ENCODE data around the gene EMILIN3.

EMILIN3 gene

DNA sequence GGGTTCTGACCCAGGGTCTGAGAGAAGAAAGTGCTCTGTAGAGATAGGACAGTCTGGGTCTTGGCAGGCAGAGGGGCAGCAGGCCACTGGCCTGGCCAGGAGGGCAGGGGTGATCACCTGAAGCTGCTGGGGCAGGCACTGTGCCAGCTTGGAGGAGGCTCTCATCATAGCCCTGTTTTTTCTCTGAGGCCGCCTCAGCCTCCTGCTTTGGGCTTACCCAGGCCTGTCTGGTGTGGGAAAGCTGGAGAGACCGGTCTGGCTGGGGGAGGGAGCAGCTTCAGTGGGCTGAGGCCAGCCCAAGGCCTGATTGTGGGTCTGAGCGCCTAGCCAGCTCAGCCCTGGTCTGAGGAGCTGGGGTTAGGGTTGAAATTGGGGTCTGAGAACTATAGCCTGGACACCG is 22.1 kb downstream of the EMILIN3 start:
- no peak for DNase-seq

DNA sequence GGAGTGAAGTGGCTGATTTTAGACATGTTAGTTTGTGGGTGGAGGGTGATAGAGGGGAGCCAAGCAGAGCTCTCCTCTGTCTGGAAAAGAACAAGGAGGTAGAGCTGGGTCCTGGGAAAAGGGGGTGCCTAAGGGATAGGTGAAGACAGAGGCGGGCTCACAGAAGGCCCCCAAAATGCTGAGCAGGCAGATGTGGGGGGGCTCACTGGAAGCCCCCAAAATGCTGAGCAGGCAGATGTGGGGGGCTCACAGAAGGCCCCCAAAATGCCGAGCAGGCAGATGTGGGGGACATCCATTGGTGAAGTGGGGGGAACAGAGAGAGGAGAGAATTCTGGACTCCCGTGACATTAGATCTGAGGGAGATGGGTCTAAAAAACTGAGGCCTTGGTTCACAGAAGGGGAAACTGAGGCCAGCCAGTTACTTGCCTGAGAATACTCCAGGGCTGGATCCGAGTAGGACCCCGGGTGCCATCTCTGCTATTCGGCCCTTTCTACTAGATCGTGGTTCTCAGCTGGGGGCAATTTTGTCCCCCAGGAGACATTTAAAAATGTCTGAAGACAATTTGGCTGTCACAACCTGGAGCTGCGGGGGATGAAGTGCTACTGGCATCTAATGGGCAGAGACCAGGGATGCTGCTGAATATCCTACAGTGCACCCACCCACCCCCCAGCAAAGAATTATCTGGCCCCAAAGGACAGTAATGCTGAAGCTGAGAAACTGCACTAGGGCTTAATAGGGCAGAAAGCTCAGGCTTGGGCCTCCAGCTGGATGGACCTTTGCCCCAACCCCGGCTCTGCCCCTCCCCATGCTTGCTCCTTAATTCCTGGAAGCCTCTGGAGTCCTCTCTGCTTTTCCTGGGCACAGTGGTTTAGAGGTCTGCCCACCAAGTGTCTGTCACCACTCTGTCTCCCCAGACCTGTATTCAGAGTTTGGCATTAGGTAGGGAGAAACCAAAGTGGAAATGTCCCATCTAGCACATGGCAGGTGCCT is 23.8 kb downstream of the EMILIN3 start:
- no peak for DNase-seq

DNA sequence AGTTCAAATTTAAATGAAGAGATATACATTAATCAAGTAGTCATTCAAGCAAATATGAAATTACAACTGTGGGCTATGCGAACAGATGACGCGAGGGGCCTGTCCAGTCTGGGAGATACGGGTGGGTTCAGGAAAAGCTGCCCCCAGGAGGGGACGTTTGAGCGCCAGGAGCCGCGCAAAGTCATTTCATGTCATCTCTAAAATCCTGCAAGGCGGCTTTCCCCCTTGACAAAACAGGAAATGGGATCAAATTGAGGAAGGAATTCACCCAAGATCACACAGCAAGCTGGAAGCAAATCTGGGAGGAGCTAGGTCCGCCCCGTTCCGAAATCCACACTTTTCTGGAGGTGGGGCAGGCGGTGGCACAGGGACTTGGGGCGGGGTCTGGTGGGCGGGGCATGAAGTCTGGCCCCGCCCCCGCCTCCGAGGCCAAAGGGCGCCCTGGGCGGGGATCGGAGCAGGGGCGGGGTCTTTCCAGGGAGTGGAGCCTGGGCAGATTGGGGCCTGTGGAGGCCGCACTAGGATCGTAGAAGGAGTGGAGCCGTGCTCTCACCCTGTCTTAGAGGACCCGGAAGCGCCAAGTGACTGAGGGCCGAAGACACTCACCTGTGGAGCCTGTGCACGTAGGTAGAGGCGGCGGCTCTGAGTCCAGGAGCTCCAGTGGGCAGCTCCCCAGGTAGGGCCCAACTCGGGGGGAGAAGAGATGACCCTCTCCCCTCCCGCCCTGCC is 26.1 kb downstream of the EMILIN3 start, which contains the start of gene LPIN3:
Gene LPIN3 (plus strand): TSS at position 495 of the 729 bp plus-strand sequence. CDS start 4,983 bp downstream, outside the sequence.
- peak; percentile 18 for DNase-seq

DNA sequence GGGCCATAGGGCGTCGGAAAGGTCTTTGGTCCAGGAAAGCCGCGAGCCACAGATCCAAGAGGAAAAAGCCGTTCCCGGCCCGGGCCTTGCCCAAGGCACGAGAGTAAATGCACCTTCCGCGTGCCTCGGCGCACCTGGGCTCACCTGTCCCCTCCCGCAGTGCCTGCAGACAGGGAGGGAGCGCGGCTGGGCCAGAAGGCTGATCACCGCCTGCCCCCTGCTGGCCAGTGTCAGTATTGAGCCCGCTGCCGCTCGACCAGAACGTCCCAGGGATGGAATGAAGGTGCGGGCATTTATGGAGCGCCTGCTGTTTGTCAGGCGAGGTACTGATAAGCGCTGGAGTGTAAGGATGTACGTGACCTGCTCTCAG is 26.7 kb downstream of the EMILIN3 start:
- peak; percentile 71 for DNase-seq

DNA sequence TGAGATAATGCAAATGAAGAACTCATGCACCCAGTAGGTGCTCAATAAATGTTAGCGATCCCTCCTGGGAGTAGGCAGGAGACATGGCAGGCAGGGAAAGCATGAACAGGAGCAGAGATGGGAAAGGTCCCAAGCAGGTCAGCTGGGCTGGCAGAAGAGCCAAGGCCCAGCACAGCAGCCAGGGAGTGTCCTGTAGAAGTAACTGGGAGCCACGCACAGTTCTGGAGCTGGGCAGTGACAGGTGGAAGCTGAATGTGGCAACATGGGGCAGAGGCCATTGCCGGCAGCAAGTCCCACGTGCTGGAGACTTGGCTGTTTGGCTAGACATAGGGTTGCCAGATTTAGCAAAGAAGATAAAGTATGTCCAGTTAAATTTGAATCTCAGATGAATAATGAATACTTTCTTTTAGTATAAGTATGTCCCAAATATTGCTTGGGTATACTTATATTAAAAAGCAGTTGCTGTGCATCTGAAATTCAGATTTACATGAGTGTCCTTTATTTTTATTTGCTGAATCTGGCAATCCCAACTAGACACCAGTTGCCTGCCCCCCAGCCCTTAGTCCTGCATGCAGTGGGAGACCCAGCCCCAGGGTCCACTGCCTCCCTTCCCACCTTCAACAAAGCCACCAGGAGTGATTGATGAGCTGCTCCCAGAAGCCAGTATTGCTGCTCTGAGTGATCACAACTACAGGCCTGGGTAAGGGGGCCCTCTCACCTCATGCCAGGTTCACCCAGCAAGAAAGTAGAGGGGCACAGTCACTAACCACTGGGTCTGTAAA is 29.7 kb downstream of the EMILIN3 start:
- no peak for DNase-seq

DNA sequence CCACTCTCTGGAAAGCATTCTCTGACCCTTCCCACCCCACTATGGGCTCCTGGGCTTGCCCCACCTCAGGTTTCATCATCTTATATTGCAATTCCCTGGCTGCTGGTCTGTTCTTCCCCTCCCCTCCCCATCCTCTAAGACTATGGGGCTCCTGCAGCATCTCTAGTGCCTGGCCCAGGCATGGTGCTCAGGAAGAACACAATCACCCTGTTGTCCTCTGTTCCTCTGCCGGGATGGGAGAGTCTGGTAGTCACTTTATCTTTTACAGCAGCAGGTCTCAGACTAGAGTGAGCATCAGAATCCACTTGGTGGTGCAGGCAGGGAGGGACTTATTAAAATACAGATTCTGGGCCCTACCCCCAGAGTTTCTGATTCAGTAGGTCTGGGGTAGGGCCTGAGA is 31.0 kb downstream of the EMILIN3 start:
- no peak for DNase-seq

DNA sequence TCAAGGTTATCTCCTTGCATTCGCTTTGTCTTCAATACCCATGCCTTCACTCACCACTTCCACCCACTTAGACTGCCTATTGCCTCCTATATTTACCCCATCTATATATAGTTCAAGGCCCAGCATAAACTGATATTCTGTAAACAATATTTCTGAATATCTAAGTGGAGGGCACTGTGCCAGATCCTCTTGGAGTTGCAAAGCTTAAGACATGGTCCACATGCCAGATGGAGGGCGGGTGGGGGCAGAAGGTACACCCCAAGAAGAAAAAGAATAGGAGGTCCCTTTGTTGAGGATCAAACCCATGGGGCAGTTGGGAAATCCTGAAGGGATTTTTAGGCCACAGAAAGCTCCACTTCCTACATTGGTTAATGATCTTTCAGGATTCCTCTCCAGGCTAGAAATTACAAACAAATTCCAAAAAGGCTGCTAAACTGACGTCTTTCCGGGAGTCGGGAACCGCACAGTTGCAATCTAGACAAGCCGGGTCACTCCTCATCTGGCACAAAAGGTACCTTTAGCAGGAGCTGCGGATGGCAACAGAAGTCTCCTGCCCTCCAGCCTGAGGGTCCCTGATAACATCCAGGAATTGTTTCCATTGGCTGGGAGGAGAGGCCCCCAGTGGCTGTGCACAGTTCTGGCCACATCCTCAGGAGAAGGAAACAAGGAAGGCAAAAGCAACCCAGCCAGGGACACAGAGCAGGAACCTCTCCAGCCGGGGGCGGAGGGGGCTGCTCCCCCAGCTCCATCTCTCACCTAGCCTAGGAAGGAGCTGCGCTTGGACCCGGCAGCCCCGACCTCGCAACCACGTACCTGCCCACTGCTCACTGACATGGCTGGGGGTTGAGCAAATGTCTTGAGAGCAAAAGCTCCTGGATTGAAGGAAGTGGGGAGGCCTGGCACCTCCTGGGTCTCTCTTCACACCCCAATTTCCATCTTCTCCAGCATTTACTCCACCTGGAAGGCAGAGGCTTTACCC is 31.9 kb downstream of the EMILIN3 start:
- no peak for DNase-seq

DNA sequence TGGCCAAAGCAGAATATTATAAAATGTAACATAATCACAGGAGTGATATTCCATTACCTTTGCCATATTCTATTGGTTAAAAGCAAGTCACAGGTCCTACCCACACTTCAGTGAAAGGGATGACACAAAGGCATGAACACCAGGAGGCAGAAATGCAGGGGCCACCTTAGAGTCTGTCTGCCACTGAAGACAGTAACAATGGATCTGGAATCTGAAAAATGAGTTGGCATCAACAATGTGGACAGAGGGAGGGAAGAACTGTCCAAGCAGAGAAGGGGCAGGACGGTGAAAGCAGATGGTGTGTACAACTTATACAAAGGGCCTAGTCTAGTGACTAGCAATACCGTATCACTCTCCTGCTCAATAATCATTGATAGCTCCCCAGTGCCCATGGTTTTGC is 32.6 kb downstream of the EMILIN3 start:
- DNase-seq, result no peak

DNA sequence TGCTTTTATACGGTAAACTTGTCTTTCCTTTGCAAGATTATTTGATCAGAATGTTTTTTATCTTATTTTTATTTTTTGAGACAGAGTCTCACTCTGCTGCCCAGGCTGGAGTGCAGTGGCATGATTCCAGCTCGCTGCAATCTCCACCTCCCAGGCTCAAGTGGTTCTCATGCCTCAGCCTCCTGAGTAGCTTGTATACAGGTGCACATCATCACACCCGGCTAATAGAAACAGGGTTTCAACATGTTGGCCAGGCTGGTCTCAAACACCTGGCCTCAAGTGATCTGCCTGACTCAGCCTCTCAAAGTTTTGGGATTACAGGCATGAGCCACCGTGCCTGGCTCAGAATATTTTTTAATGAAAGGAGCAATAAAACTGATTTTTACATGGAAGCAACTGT is 34.9 kb downstream of the EMILIN3 start:
- DNase-seq, result no peak

DNA sequence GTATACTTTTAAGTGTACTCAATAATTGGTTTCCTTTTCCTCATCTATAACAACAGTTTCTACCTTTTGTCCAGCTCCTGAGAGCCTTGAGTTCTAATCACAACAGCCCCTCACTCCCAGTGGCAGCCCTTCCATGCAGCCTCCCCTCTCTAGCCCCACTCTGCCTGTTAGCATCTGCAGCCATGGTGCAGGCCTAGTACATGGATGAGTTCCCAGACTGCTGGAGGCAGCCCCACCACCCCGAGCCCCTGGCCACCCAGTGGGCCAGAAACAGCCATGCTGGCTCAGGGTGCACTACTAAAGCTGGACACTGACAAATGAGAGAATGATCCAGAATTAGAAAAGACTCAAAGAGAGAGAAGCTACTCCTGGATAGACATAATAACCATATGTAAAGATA is 35.7 kb downstream of the EMILIN3 start:
- DNase-seq, result no peak

DNA sequence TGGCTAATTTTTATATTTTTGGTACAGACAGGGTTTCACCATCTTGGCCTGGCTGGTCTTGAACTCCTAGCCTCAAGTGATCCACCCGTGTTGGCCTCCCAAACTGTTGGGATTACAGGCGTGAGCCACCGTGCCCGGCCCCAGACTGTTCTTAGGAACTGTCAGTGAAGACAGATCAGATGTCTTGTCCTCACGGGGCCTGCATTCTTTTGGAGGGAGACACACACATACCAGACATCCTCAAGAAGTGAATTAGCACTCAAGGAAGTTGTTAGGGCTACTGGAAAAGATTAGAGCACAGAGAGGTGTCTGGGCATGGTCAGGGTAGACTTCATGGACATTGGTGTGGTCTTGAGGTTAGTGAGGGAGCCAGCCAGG is 36.3 kb downstream of the EMILIN3 start:
- no peak for DNase-seq

DNA sequence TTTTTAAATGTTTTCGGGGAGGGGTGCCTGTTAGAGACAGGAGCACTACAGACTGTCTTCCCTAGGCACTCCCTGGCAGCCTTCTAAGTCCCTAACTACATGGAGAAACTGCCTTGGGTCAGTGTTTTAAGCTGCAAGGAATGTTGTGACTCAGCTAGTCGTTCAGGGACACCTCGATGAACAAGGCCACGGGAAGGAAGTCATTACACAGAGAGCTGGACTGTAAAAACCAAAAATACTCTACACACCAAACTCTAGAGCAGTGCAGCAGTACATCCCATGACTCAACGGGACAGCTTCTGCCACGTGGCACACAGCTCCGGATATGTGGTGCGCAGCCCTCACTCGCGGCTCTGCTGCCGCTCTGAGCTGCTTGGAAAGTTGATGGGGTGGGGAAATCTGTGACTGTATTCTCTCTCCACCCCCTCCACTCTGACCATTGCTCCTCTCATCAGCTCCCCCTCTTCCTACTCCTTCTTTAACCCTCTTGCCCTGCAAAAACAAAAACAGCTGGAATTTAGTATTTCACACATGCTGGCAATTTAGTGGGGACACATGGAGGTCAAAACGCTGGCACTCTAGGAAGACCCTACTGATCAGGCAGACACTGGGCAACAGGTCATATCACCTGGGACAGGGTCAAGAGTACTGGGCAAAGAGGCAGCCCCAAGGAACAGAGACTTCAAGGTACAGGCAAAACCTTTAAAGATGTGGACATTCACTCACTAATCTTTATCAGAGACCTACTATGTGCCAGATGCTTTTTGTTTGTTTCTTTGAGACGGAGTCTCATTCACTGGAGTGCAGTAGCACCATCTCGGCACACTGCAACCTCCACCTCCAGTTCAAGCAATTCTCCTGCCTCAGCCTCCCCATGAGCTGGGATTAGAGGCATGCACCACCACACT is 36.9 kb downstream of the EMILIN3 start:
- DNase-seq, result peak; percentile 59

DNA sequence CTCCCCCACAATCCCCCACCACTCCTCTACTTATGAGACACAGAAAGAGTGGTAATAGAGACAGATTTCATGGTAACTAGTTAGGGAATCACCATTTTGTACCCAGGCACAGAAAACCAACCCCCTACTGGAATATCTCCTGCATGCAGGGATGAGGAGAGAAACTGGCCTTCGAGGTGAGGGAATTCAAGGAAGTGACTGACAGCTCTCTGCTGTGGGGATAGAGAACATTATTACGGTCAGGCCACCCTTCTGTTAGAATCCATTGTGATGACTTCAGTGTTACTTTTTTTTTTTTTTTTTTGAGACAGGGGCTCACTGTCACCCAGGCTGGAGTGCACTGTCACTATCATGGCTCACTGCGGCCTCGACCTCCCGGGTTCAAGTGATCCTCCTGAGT is 39.4 kb downstream of the EMILIN3 start:
- DNase-seq, result no peak

DNA sequence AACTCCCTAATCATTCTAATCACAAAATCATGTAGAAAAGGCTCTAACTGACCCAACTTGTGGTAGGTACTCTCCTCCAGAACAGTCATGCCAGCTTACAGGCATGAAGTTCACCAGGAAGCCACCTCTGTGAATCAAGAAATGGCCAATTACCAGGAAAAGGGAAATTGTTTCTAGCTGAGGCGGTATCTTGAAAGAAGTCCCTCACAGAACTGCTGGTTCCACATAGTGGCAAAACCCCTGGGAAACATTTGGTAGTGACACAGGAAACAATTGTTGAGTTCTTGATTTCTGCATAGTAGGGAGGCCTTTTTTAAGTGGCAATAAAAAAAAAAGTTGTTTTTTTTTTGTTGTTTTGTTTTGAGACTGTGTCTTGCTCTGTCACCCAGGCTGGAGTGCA is 45.6 kb downstream of the EMILIN3 start:
- DNase-seq, result no peak

DNA sequence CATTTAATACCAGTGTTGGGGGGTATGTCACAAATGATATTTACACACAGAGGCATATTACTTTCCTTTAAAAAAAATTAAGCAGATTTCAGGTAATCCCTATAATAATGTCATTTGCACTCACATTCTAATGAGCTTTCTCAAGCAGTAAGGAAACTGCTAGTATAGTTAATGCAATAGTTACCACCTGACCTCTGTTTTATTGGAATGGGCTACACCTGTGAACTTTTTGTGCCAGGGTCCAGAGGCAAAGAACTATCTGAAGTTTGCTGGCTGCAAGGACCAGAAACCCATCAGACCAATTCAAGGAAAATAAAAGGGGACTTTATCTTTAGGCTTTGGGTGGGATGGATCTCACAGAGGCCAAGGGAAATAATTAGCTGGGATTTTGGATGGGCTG is 46.2 kb downstream of the EMILIN3 start:
- no peak for DNase-seq

DNA sequence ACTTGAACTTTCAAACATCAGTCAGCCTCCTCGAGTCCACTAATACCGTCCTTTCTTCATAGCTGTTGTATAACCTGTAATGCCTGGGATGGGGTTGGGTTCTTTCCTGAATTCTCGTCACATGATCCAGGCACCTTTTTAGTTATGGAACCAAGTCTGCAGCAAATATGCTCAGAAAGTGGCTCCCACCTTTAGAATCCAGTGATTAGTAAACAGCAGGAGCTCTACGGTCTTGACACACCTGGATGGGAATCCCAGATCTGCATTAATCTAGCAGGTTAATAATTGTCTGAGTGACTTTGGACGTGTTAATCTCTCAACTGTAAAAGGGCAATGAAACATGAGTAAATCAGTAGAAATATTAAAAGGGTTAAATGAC is 48.4 kb downstream of the EMILIN3 start:
- DNase-seq, result no peak

DNA sequence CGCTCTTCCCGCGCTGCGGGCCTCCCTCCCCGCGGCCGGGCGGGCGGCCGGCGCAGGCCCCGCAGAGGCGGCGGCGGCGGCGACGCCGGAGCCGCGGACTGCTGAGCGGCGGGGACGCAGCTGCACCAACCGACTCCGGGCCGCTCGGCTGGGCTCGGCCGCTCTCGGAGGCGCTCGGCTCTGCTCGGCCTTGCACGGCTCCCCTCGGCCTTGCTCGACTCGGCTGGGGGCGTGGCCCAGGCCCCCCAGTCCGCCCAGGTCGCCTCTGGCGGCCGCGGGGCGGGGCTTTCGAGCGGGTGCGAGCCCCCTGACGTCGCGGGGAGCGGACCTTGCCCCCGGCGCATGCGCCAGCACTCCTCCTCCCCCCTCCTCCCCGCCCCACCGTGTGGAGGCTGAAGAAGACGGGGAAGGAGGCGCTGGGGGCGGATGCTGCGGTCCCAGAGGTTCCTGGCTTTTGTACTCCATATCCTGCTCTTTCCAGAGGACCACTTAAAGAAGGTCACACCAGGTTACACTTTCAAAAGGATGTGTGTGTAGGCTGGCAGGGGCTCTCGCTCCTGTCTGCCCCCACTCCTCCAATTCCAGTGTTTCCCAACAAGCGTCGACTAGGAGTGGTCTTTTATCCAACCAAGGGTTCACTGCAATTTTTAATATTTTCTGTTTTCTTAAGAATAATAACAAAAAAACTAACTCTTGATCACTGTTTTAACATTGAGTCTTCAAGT is 48.9 kb downstream of the EMILIN3 start, which contains the start of gene ZHX3:
Gene ZHX3 (minus strand): TSS at position 186 of the 725 bp plus-strand sequence. CDS start 112,815 bp downstream, outside the sequence.
- DNase-seq, result peak; percentile 95

DNA sequence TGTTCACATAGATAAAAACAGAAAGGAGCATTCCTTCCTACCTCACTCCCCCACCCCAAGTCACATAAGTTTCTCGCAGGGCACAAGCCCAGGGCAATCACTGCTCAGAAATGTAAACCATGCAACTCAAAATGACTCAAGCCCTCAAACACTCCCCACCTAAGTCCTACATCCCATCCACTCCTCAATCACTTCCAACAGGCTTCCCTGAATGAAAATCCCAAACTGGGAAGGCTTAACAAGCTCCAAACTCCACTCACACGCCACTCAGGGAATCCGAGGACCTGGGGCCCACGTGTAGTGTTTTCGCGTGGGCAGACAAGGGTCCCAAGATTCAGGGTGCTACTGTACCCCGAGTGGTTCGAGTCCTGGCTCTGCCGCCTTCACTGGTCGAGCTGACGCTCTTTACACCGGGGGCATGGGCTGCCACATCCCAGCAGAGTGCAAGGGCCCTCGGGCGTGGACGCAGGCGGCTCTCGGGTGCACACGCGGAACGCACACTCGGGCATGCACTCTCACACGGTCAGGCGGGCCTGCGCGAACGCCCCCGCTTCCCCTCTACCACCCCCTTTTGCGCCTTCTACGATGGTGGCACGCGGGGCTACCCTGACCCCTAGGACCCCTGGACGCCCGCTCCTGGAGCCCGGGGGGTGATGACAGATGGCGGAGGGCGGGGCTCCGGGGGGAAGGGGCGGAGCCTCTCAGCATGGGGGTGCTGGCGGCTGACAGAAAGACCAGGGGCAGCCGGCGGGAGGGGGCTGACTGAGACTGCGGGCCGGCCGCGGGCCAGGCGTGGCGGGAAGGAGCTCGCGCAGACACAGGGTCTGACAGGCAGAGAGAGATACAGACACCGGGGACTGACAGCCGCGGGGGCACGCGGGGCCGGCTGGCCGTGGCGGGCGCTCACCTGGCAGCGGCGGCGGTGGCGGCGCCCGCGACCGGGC is 49.7 kb downstream of the EMILIN3 start:
- DNase-seq, result peak; percentile 69

DNA sequence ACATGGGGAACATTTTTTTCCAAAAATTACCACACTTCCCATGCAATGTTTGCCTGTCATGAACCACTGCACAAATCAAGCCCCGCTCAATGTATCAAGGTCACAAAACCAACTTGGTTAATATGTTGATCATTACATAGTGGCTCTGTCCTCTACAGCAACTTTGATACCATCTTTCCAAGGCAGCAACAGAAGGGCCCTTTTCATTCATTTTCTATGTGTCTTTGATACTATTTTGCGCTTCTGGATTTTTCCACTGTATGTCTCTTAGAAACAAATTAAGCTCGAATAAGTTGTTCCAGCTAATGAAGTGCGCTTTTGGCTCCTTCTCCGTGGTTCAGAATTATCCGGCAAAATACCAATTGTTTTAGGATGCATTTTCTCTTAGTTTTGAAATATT is 50.6 kb downstream of the EMILIN3 start:
- no peak for DNase-seq
